CD4-positive, alpha-beta T cell (primary cell): ENCODE data around the gene SPRED2. TPM values are rescaled to one million over a fixed set of nuclear protein-coding genes. Genes with fewer than 3 reads are reported as not detected.
A peak's percentile ranks its signal among the peaks of the same experiment; 100 is the strongest.

ENCODE experiments used
- ATAC-seq: fragments of 200-7000 bp; cut with Tn5 transposase; one replicate; pipeline ENCODE4 v1.10.0; 2022; ENCODE audit warnings: mild to moderate bottlenecking; ENCODE audit not compliant: poor library complexity
- CTCF ChIA-PET: fragments of 350-600 bp; sonication (Branson Sonifier 250); formaldehyde crosslinking; loops from one replicate; lab custom pipeline; 2021; ENCODE audit warnings: antibody characterized with exemption, inconsistent platforms; lab: Charles Lee
- POLR2A ChIA-PET: fragments of 350-600 bp; sonication (Branson Sonifier 250); formaldehyde crosslinking; loops from one replicate; lab custom pipeline; 2021; ENCODE audit warnings: antibody characterized with exemption, inconsistent platforms; lab: Charles Lee
- DNase-seq, 14 experiments: peaks; one replicate each; pipeline ENCODE4 v3.0.0-alpha.2; 2013 to 2020; ENCODE audit warnings: mixed read lengths in 2 of 14
- H3K27ac ChIP-seq, 2 donors: one replicate each; pipeline versions ENCODE4 v1.5.1 to v1.7.0; 2013; ENCODE audit warnings: low read length in 2 of 2, low read depth in 1 of 2, mild to moderate bottlenecking in 1 of 2
- H3K27me3 ChIP-seq, 2 experiments: 1 replicate in 1 of 2; 2 replicates in 1 of 2; pipeline versions ENCODE4 v1.6.1 to v1.7.0; 2013; ENCODE audit warnings: low read length in 2 of 2, control low read depth in 1 of 2, mild to moderate bottlenecking in 1 of 2, moderate library complexity in 1 of 2; ENCODE audit not compliant: insufficient read depth in 2 of 2, control insufficient read depth in 1 of 2
- H3K36me3 ChIP-seq: one replicate; pipeline ENCODE4 v1.6.1; 2013; ENCODE audit warnings: low read length, control low read depth; ENCODE audit not compliant: insufficient read depth
- H3K4me1 ChIP-seq: one replicate; pipeline ENCODE4 v1.6.1; 2013; ENCODE audit warnings: low read length, control low read depth; ENCODE audit not compliant: insufficient read depth
- H3K4me3 ChIP-seq: one replicate; pipeline ENCODE4 v1.5.1; 2013; ENCODE audit warnings: mild to moderate bottlenecking, low read length, moderate library complexity
- H3K9me3 ChIP-seq, 2 experiments: 1 replicate in 1 of 2; 2 replicates in 1 of 2; pipeline versions ENCODE4 v1.6.1 to v1.7.0; 2013; ENCODE audit warnings: low read length in 2 of 2, mild to moderate bottlenecking in 2 of 2, control low read depth in 1 of 2, moderate library complexity in 1 of 2; ENCODE audit not compliant: control insufficient read depth in 1 of 2, insufficient read depth in 1 of 2
- H3K27ac Mint-ChIP-seq: one replicate; pipeline ENCODE4 v1.8.0; 2020; ENCODE audit warnings: mixed read lengths
- H3K27me3 Mint-ChIP-seq: one replicate; pipeline ENCODE4 v1.8.0; 2021; ENCODE audit warnings: mixed read lengths
- H3K36me3 Mint-ChIP-seq: one replicate; pipeline ENCODE4 v1.8.0; 2021; ENCODE audit warnings: low read depth, mixed read lengths
- H3K4me1 Mint-ChIP-seq: one replicate; pipeline ENCODE4 v1.8.0; 2021; ENCODE audit warnings: low read depth, mixed read lengths
- H3K4me3 Mint-ChIP-seq: one replicate; pipeline ENCODE4 v1.8.0; 2020; ENCODE audit warnings: mild to moderate bottlenecking, mixed read lengths
- H3K9me3 Mint-ChIP-seq: one replicate; pipeline ENCODE4 v1.8.0; 2020; ENCODE audit warnings: mixed read lengths
- intact Hi-C, 2 experiments: fragments of 100-400 bp; cut with DNase I in 1 of 2; cut with micrococcal nuclease in 1 of 2; formaldehyde crosslinking; loops; one replicate each; pipeline versions ENCODE4 v1.15.1 to v1.9.0; 2023 to 2025; cut with DNase I, micrococcal nuclease
- total RNA-seq, 174 experiments: library from RNA in 2 of 174; stranded (reverse) in 2 of 174; gene quantifications; one replicate each; pipeline ENCODE4 v1.2.3 and lab custom pipeline; 2021 to 2026
- TF ChIP-seq, protein P1 (sequence below): fragments of 200-600 bp; IDR thresholded peaks from one replicate; pipeline ENCODE4 v1.8.0; 2022; ENCODE audit warnings: antibody characterized with exemption, mild to moderate bottlenecking

Gene SPRED2
- total RNA-seq, 2 experiments from 2014 or later: 2.5 to 2.8 TPM

DNA sequence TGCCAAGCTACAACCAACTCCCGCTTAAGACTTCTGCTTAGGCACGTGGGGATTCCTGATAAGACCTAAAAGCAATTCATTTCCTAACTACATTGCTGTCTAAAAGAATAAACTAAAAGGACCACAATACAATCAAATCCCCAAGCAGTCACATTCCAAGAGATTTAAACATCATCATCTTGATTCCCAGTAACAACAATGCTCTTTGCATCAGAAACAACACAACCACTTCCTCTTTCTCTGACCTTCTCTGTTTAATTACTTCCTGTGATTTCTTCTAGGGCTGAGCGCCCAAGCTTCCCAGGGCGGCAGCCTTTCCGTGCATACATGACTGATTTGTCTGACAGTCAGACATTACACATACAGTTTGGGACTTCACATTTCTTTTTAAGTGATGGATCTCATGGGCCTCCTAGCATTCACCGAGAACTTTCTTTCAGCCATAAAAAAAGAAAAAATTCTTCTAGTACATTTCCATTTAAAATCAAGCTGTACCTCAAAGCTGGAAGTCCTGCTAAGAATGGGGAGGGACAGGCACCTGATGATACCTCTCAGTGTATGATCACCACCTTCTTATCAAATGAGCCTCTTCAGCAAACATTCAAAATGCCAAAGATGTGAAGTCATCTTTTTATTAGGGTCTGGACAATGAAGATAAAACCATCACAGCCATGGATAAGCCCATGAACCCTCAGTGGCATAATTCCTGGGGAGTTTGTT lies 11.5 kb downstream of the SPRED2 start:
- Mint-ChIP-seq H3K4me1 (peaks cover 25% of the 10 kb centered on the region), H3K36me3 (no peaks in the 10 kb centered on the region), H3K4me3 (no peak overlapping the region), H3K27me3 (no peaks in the 10 kb centered on the region), H3K9me3 (no peaks in the 10 kb centered on the region), H3K27ac (no peak overlapping the region)
- intact Hi-C loops: no loop called here
- no peaks in the 10 kb centered on the region for H3K27me3 ChIP-seq
- peaks cover 8% of the 10 kb centered on the region for H3K4me1 ChIP-seq
- H3K4me3 ChIP-seq: no peak overlapping the region
- TF ChIP-seq, protein P1, sequence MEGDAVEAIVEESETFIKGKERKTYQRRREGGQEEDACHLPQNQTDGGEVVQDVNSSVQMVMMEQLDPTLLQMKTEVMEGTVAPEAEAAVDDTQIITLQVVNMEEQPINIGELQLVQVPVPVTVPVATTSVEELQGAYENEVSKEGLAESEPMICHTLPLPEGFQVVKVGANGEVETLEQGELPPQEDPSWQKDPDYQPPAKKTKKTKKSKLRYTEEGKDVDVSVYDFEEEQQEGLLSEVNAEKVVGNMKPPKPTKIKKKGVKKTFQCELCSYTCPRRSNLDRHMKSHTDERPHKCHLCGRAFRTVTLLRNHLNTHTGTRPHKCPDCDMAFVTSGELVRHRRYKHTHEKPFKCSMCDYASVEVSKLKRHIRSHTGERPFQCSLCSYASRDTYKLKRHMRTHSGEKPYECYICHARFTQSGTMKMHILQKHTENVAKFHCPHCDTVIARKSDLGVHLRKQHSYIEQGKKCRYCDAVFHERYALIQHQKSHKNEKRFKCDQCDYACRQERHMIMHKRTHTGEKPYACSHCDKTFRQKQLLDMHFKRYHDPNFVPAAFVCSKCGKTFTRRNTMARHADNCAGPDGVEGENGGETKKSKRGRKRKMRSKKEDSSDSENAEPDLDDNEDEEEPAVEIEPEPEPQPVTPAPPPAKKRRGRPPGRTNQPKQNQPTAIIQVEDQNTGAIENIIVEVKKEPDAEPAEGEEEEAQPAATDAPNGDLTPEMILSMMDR: no peak
- no peaks in the 10 kb centered on the region for H3K36me3 ChIP-seq
- DNase-seq (peak in 4 of 14 experiments; percentile 11 to 63 (median 32)), ATAC-seq (no peak)
- H3K27ac ChIP-seq: no peak overlapping the region
- CTCF ChIA-PET: interaction anchor here (1.1 kb wide), 1 partner anchor 29 kb away, joined by 3 read pairs; no protein-coding TSS in a partner anchor
- H3K9me3 ChIP-seq: no peaks in the 10 kb centered on the region
- POLR2A ChIA-PET: interaction anchor here (1.8 kb wide), 1 partner anchor 193 kb away, joined by 6 read pairs; the partner anchor contains the start of gene ACTR2

GRCh38 chr2:65417509-65418085 lies 14.8 kb downstream of the SPRED2 start:
- TF ChIP-seq, protein P1: no peak
- Mint-ChIP-seq H3K27ac (no peak overlapping the region), H3K36me3 (no peaks in the 10 kb centered on the region), H3K4me3 (no peak overlapping the region), H3K27me3 (no peaks in the 10 kb centered on the region), H3K9me3 (no peaks in the 10 kb centered on the region), H3K4me1 (peaks cover 25% of the 10 kb centered on the region)
- Histone ChIP-seq H3K4me3 (no peak overlapping the region), H3K27ac (no peak overlapping the region), H3K4me1 (peaks cover 8% of the 10 kb centered on the region), H3K9me3 (no peaks in the 10 kb centered on the region), H3K27me3 (no peaks in the 10 kb centered on the region), H3K36me3 (no peaks in the 10 kb centered on the region)
- ATAC-seq (no peak), DNase-seq (no peak)
- intact Hi-C loops: no loop called here
- ChIA-PET CTCF (no interaction called here), POLR2A (interaction anchor here (1.4 kb wide), 1 partner anchor 190 kb away, joined by 4 read pairs; the partner anchor contains the start of gene ACTR2)

- H3K27ac Mint-ChIP-seq: no peak overlapping the region
- H3K27me3 ChIP-seq: no peaks in the 10 kb centered on the region
- H3K27ac ChIP-seq: no peak overlapping the region
- ChIA-PET CTCF (no interaction called here), POLR2A (interaction anchor here (1.4 kb wide), 1 partner anchor 189 kb away, joined by 4 read pairs; the partner anchor contains the start of gene ACTR2)
- H3K27me3 Mint-ChIP-seq: no peaks in the 10 kb centered on the region
- intact Hi-C loops: no loop called here
- no peaks in the 10 kb centered on the region for H3K36me3 Mint-ChIP-seq
- H3K9me3 Mint-ChIP-seq: no peaks in the 10 kb centered on the region
- TF ChIP-seq, protein P1: no peak
- H3K36me3 ChIP-seq: no peaks in the 10 kb centered on the region
- DNase-seq (peak in 2 of 14 experiments; percentile 10 to 27), ATAC-seq (peak; percentile 71)
- no peak overlapping the region for H3K4me3 ChIP-seq
- no peak overlapping the region for H3K4me3 Mint-ChIP-seq
- peaks cover 8% of the 10 kb centered on the region for H3K4me1 ChIP-seq
- peaks cover 25% of the 10 kb centered on the region for H3K4me1 Mint-ChIP-seq
- H3K9me3 ChIP-seq: no peaks in the 10 kb centered on the region
Measured at GRCh38 chr2:65416945-65417344, 15.5 kb downstream of the SPRED2 start.
